Fibroblast of mammary gland (primary cell): ENCODE measurements around the gene FBXO8.

Source experiments
- DNase-seq: peaks from one replicate; pipeline ENCODE4 v3.0.0-alpha.2; 2010; ENCODE audit warnings: low read depth
- H3K4me3 ChIP-seq: 2 replicates; pipeline ENCODE4 v1.5.1; 2011; ENCODE audit warnings: low read depth, mild to moderate bottlenecking, low read length, moderate library complexity; ENCODE audit not compliant: control insufficient read depth
- TF ChIP-seq, protein P1 (sequence below): conservative IDR thresholded peaks from 2 replicates; pipeline ENCODE4 v1.5.1; 2011; ENCODE audit warnings: low read depth, low read length, inconsistent platforms; ENCODE audit not compliant: control insufficient read depth, insufficient read depth

Gene FBXO8

DNA sequence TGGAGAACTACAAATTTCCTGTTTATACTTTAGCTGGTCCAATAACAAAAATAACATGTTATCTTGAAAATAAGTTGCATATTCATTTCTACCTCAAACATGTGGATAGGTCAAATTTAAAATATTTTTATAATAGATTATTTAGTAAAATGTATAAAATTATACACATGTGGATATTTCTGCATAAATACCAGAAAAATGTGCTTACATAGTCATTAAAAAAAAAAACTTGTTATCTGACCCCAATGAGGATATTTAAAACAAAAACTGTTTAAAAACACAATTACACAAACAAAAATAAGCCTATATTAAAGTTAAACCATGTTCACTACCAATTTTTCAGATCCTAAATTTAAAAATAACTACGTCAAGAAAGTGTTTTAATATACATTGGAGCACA lies 28.1 kb downstream of the FBXO8 start:
- TF ChIP-seq, protein P1, sequence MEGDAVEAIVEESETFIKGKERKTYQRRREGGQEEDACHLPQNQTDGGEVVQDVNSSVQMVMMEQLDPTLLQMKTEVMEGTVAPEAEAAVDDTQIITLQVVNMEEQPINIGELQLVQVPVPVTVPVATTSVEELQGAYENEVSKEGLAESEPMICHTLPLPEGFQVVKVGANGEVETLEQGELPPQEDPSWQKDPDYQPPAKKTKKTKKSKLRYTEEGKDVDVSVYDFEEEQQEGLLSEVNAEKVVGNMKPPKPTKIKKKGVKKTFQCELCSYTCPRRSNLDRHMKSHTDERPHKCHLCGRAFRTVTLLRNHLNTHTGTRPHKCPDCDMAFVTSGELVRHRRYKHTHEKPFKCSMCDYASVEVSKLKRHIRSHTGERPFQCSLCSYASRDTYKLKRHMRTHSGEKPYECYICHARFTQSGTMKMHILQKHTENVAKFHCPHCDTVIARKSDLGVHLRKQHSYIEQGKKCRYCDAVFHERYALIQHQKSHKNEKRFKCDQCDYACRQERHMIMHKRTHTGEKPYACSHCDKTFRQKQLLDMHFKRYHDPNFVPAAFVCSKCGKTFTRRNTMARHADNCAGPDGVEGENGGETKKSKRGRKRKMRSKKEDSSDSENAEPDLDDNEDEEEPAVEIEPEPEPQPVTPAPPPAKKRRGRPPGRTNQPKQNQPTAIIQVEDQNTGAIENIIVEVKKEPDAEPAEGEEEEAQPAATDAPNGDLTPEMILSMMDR: no peak
- no peak overlapping the region for H3K4me3 ChIP-seq
- no peak for DNase-seq

- H3K4me3 ChIP-seq: no peak overlapping the region
- DNase-seq: no peak
- TF ChIP-seq, protein P1: no peak
Measured at GRCh38 chr4:174254613-174255012, 28.9 kb downstream of the FBXO8 start.

DNA sequence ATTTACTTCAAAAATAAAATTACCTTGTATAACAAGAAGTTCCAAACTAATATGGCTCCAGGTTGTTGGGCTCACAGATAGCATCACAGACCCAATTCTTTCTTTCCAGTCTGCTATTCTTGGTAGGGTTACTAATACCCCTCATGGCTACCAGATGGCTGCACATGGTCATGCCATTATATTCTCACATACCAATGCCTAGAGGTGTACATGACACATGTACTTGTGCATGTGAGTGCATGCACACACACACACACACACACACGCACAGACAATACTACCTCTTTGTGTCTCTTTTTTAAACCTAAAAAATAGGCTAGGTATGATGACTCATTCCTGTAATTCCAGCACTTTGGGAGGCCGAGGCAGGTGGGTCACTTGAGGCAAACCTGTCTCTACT lies 31.1 kb downstream of the FBXO8 start:
- TF ChIP-seq, protein P1: no peak
- DNase-seq: no peak
- H3K4me3 ChIP-seq: no peak overlapping the region

- H3K4me3 ChIP-seq: no peak overlapping the region
- TF ChIP-seq, protein P1: no peak
- no peak for DNase-seq
Measured at GRCh38 chr4:174248407-174248806, 35.1 kb downstream of the FBXO8 start.

- no peak for DNase-seq
- no peak overlapping the region for H3K4me3 ChIP-seq
- TF ChIP-seq, protein P1: no peak
Measured at GRCh38 chr4:174245714-174246113, 37.8 kb downstream of the FBXO8 start.

DNA sequence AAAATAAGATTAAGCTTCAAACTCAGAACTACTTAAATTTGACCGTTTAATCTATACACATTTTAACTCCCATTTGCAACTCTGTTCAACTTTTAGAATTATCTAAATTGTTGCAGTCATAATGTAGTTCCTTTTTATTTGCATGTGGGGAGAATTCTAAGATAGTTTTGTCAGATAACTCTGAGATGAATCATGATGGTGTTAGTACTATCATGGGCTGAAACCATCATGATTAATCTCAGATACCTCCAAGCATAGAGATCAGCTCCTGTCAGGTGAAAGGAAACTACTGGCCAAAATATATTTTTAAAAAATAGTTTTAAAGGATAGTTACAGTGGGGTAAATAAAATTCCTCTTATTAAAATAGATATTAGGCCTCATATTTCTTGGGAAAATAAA lies 39.0 kb downstream of the FBXO8 start:
- TF ChIP-seq, protein P1: no peak
- no peak overlapping the region for H3K4me3 ChIP-seq
- DNase-seq: no peak

- H3K4me3 ChIP-seq: no peak overlapping the region
- no peak for DNase-seq
- TF ChIP-seq, protein P1: no peak
Measured at GRCh38 chr4:174241162-174241561, 42.3 kb downstream of the FBXO8 start.
